ENCODE measurements around the gene XPNPEP1.

DNA sequence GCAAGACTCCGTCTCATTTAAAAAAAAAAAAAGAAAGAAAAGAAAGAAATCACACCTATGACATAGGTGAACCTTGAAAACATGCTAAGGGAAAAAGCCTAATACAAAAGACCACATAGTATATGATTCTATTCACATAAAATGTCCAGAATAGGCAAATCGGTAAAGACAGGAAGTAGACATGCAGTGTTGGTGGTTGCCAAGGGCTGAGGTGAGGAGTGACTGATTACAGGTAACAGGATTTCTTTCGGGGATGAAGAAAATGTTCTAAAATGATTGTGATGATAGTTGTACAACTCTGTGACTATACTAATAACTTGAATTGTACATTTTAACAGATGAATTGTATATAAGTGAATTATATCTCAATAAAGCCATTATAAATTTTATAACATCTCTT lies 3.3 kb downstream of the XPNPEP1 start:
- TF ChIP-seq POLR2A (IDR thresholded peaks at IDR 0.05; ENCODE audit: low read length) (no peak), GATA1 (IDR thresholded peaks at IDR 0.05; ENCODE audit: low read depth, low read length) (no peak)

All from erythroblast (primary cell).